Measurements from ENCODE around the gene RABGAP1. TPM values are rescaled to one million over a fixed set of nuclear protein-coding genes. Genes with fewer than 3 reads are reported as not detected.

RABGAP1 gene
- total RNA-seq, 4 donors from 2014 or later = 64.3 to 116 (median 79.5) TPM

DNA sequence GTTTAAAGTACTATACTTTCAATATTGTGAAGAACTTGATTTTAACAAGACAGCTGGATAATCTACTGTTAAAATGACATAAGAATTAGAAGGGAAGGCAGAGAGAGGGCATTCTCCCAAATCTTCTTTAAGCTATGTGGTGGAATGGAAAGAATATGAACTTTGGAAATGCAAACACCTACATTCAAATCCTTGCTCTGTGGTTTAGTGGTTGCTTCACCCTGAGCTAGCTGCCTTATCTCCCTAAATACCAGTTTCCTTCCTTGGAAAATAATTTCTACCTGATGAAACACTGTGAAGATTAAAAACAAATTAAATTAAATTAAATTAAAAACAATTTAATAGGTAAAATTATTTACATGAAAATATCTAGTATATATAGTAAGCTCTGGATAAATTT is 191.2 kb downstream of the RABGAP1 start:
- H3K36me3 ChIP-seq = peaks cover 0 to 36% (median 16%) of the 10 kb centered on the region in 4 donors
- no peak overlapping the region for H3K27ac ChIP-seq (replicated peaks in 1 of 4)
- no peaks in the 10 kb centered on the region for H3K27me3 ChIP-seq
- H3K4me3 ChIP-seq = no peak overlapping the region
- no peaks in the 10 kb centered on the region for H3K4me1 ChIP-seq
- no peak for TF ChIP-seq POLR2AphosphoS5 (IDR thresholded peaks at IDR 0.05)
- TF ChIP-seq EP300 (IDR thresholded peaks at IDR 0.05) = no peak
- no peak for TF ChIP-seq POLR2A (IDR thresholded peaks at IDR 0.05; ENCODE audit: low read depth)
- TF ChIP-seq, protein P1, sequence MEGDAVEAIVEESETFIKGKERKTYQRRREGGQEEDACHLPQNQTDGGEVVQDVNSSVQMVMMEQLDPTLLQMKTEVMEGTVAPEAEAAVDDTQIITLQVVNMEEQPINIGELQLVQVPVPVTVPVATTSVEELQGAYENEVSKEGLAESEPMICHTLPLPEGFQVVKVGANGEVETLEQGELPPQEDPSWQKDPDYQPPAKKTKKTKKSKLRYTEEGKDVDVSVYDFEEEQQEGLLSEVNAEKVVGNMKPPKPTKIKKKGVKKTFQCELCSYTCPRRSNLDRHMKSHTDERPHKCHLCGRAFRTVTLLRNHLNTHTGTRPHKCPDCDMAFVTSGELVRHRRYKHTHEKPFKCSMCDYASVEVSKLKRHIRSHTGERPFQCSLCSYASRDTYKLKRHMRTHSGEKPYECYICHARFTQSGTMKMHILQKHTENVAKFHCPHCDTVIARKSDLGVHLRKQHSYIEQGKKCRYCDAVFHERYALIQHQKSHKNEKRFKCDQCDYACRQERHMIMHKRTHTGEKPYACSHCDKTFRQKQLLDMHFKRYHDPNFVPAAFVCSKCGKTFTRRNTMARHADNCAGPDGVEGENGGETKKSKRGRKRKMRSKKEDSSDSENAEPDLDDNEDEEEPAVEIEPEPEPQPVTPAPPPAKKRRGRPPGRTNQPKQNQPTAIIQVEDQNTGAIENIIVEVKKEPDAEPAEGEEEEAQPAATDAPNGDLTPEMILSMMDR (IDR thresholded peaks at IDR 0.05) = no peak
- intact Hi-C loops (cut with DNase I) = no loop called here
- DNase-seq (ENCODE audit: extremely low spot score) = no peak
- no peaks in the 10 kb centered on the region for H3K9me3 ChIP-seq

DNA sequence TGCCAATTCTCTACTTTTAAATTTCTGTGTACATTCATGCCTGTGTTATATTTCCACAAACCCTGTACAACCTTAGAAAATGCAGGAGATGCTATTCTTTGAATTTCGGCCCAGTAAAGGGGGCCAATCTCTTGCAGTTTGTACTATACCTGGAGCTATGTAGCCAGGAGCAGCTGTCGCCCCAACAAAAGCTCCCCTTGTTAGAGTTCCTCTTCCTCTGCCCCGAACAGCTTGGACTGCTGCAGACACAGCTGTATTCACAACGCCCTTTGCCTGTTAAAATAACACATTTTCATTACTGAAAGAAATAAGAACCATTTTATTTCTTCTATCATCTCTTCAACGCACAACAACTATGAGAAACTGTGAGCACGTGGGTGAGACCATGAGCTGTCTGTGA is 191.9 kb downstream of the RABGAP1 start:
- Histone ChIP-seq H3K9me3 (no peaks in the 10 kb centered on the region), H3K27me3 (no peaks in the 10 kb centered on the region), H3K27ac (replicated peaks in 1 of 4) (no peak overlapping the region), H3K4me3 (no peak overlapping the region), H3K4me1 (no peaks in the 10 kb centered on the region), H3K36me3 (peaks cover 0 to 29% (median 13%) of the 10 kb centered on the region in 4 donors)
- TF ChIP-seq POLR2A (IDR thresholded peaks at IDR 0.05; ENCODE audit: low read depth) = no peak
- TF ChIP-seq, protein P1 (IDR thresholded peaks at IDR 0.05) = no peak
- no peak for TF ChIP-seq POLR2AphosphoS5 (IDR thresholded peaks at IDR 0.05)
- no peak for TF ChIP-seq EP300 (IDR thresholded peaks at IDR 0.05)
- intact Hi-C loops (cut with DNase I) = no loop called here
- WGBS = 91% methylated on average over 6 of the region's 6 CpGs
- no peak for DNase-seq (ENCODE audit: extremely low spot score)

DNA sequence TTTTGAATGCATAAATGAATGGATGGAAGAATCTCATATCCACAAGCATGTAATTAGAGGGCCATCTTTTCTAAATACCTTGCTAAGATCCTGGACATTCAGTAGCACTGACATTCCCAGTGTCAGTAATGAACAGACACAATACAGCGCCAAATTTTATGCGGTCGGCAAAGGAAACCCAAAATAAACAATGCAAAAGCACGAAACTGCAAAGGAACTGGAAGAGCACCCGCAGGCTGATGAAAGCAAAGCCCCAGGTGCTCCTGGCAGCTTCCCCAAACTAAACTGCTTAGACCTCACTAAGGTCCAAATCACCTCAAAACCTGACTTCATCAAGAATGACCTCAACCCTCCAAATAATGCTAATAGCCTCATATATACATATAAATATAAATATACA is 194.6 kb downstream of the RABGAP1 start:
- H3K36me3 ChIP-seq = peaks cover 0 to 24% (median 9%) of the 10 kb centered on the region in 4 donors
- intact Hi-C loops (cut with DNase I) = no loop called here
- WGBS = 94% methylated on average over 5 of the region's 5 CpGs
- H3K4me1 ChIP-seq = peaks cover 0 to 7% (median 0%) of the 10 kb centered on the region in 4 donors
- H3K4me3 ChIP-seq = no peak overlapping the region
- DNase-seq (ENCODE audit: extremely low spot score) = no peak
- H3K27me3 ChIP-seq = no peaks in the 10 kb centered on the region
- H3K27ac ChIP-seq (replicated peaks in 1 of 4) = no peak overlapping the region
- no peaks in the 10 kb centered on the region for H3K9me3 ChIP-seq
- TF ChIP-seq POLR2AphosphoS5 (IDR thresholded peaks at IDR 0.05) (no peak), EP300 (IDR thresholded peaks at IDR 0.05) (no peak), POLR2A (IDR thresholded peaks at IDR 0.05; ENCODE audit: low read depth) (no peak)
- TF ChIP-seq, protein P1 (IDR thresholded peaks at IDR 0.05) = no peak

DNA sequence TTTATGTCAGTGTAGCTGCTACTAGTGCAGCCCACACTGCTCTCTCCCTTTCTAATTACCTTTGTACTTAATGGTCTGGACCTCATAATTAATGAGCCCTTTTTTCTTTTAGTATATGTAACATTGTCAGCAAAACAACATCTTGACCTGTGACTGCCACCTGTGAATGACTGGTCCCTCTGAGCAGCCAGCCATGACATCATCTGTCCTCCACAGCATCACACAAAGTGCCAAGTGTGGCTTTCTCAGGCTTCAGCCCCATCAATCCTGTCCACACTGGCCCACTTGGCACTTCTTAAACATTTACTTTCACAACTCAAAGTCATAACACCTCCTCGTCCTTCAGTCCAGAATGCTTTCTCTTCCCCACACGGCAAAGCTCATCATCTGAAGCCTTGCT is 197.3 kb downstream of the RABGAP1 start:
- no peak for DNase-seq (ENCODE audit: extremely low spot score)
- H3K27ac ChIP-seq (replicated peaks in 1 of 4) = no peak overlapping the region
- intact Hi-C loops (cut with DNase I) = no loop called here
- 37% methylated on average over 2 of the region's 2 CpGs for WGBS
- no peaks in the 10 kb centered on the region for H3K27me3 ChIP-seq
- peaks cover 0 to 18% (median 1%) of the 10 kb centered on the region in 4 donors for H3K36me3 ChIP-seq
- TF ChIP-seq, protein P1 (IDR thresholded peaks at IDR 0.05) = no peak
- TF ChIP-seq EP300 (IDR thresholded peaks at IDR 0.05) (no peak), POLR2A (IDR thresholded peaks at IDR 0.05; ENCODE audit: low read depth) (no peak), POLR2AphosphoS5 (IDR thresholded peaks at IDR 0.05) (no peak)
- no peaks in the 10 kb centered on the region for H3K9me3 ChIP-seq
- H3K4me3 ChIP-seq = no peak overlapping the region
- peaks cover 0 to 13% (median 2%) of the 10 kb centered on the region in 4 donors for H3K4me1 ChIP-seq

DNA sequence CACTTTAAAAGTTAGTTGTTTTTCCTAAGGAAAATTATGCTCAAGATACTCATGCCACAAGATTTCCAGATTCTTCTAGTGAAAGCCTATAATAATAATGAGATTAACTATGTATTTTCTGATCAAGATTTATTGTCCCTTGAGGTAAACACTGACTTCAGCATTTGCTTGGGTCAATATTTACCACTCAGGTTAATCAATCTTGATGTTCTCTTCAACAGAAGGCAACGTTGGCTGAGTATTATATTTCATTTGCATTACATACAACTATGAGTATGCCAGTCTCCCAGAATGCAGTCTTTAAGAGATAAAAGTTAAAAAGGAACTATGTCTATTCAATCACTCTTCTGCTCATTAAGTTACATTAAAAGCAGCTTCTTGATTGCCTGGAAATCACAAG is 208.2 kb downstream of the RABGAP1 start:
- intact Hi-C loops (cut with DNase I) = no loop called here
- no peak for TF ChIP-seq POLR2A (IDR thresholded peaks at IDR 0.05; ENCODE audit: low read depth)
- no peak for TF ChIP-seq EP300 (IDR thresholded peaks at IDR 0.05)
- no peak for TF ChIP-seq POLR2AphosphoS5 (IDR thresholded peaks at IDR 0.05)
- TF ChIP-seq, protein P1 (IDR thresholded peaks at IDR 0.05) = no peak
- WGBS = 43% methylated on average over 1 of the region's 1 CpG

More for the DNA sequence above, 208.2 kb downstream of the RABGAP1 start:
- Histone ChIP-seq H3K9me3 (peaks cover 0 to 4% (median 0%) of the 10 kb centered on the region in 4 donors), H3K36me3 (peaks cover 0 to 14% (median 6%) of the 10 kb centered on the region in 4 donors), H3K27me3 (no peaks in the 10 kb centered on the region), H3K27ac (replicated peaks in 1 of 4) (no peak overlapping the region), H3K4me3 (no peak overlapping the region), H3K4me1 (no peaks in the 10 kb centered on the region)
- DNase-seq (ENCODE audit: extremely low spot score) = no peak

Data from esophagus muscularis mucosa (tissue), 4 donors.